SHP77 treated with DMSO at 0.1 percent for 48 hours (cell line): ENCODE data around the gene HS6ST3.

Experiments used
- DNase-seq: peaks from one replicate; lab custom pipeline; 2025; lab: John Stamatoyannopoulos, UW

Gene HS6ST3

GRCh38 chr13:96308568-96308967 is 218.7 kb downstream of the HS6ST3 start:
- no peak for DNase-seq

- no peak for DNase-seq
Measured at GRCh38 chr13:96314974-96315373, 225.1 kb downstream of the HS6ST3 start.

GRCh38 chr13:96338030-96338429 is 248.1 kb downstream of the HS6ST3 start:
- DNase-seq, result no peak

GRCh38 chr13:96342286-96342685 is 252.4 kb downstream of the HS6ST3 start:
- no peak for DNase-seq

- no peak for DNase-seq
Measured at GRCh38 chr13:96342852-96343465, 253.1 kb downstream of the HS6ST3 start.

GRCh38 chr13:96346921-96347320 is 257.0 kb downstream of the HS6ST3 start:
- DNase-seq, result no peak

- DNase-seq, result no peak
Measured at GRCh38 chr13:96373597-96373996, 283.7 kb downstream of the HS6ST3 start.

- no peak for DNase-seq
Measured at GRCh38 chr13:96377835-96378234, 287.9 kb downstream of the HS6ST3 start.

GRCh38 chr13:96379967-96380366 is 290.1 kb downstream of the HS6ST3 start:
- DNase-seq, result no peak

GRCh38 chr13:96381681-96382080 is 291.8 kb downstream of the HS6ST3 start:
- no peak for DNase-seq

- no peak for DNase-seq
Measured at GRCh38 chr13:96388598-96388997, 298.7 kb downstream of the HS6ST3 start.

GRCh38 chr13:96391606-96392005 is 301.7 kb downstream of the HS6ST3 start:
- no peak for DNase-seq

GRCh38 chr13:96397807-96398206 is 307.9 kb downstream of the HS6ST3 start:
- no peak for DNase-seq

- no peak for DNase-seq
Measured at GRCh38 chr13:96398486-96398885, 308.6 kb downstream of the HS6ST3 start.

- no peak for DNase-seq
Measured at GRCh38 chr13:96403241-96403640, 313.3 kb downstream of the HS6ST3 start.

- DNase-seq, result no peak
Measured at GRCh38 chr13:96403651-96404050, 313.7 kb downstream of the HS6ST3 start.

GRCh38 chr13:96415831-96416385 is 326.0 kb downstream of the HS6ST3 start:
- no peak for DNase-seq

- no peak for DNase-seq
Measured at GRCh38 chr13:96417939-96418685, 328.2 kb downstream of the HS6ST3 start.

- no peak for DNase-seq
Measured at GRCh38 chr13:96421314-96421713, 331.4 kb downstream of the HS6ST3 start.

- no peak for DNase-seq
Measured at GRCh38 chr13:96422002-96422401, 332.1 kb downstream of the HS6ST3 start.

GRCh38 chr13:96426167-96426566 is 336.3 kb downstream of the HS6ST3 start:
- no peak for DNase-seq

- no peak for DNase-seq
Measured at GRCh38 chr13:96428911-96429310, 339.0 kb downstream of the HS6ST3 start.

GRCh38 chr13:96431044-96431581 is 341.2 kb downstream of the HS6ST3 start:
- no peak for DNase-seq
